A673 (cell line): ENCODE measurements around the gene SPATA33. TPM values are rescaled to one million over a fixed set of nuclear protein-coding genes. Genes with fewer than 3 reads are reported as not detected.
A peak's percentile ranks its signal among the peaks of the same experiment; 100 is the strongest.

Source experiments
- BruUV-seq: library from RNA; stranded (reverse); fragments of 400-500 nt; replicated peaks from 2 replicates; lab custom pipeline; 2021; lab: Mats Ljungman, UMichigan
- CTCF ChIA-PET: fragments of 300-600 bp; sonication (Branson Sonifier 250); formaldehyde crosslinking; loops from one replicate; lab custom pipeline; 2022; ENCODE audit warnings: antibody characterized with exemption; lab: Charles Lee
- POLR2A ChIA-PET: fragments of 300-600 bp; sonication (Branson Sonifier 250); formaldehyde crosslinking; loops from one replicate; lab custom pipeline; 2022; ENCODE audit warnings: antibody characterized with exemption; ENCODE audit not compliant: low non-redundant PET; lab: Charles Lee
- DNase-seq: peaks from one replicate; pipeline ENCODE4 v3.0.0-alpha.2; 2015; ENCODE audit warnings: low spot score
- H3K27ac ChIP-seq: fragments of 200-600 bp; sonication (generic); 2 replicates; pipeline ENCODE4 v1.5.1; 2016; ENCODE audit warnings: mixed run types, low read depth, mild to moderate bottlenecking, mixed read lengths, antibody characterized with exemption, low read length; ENCODE audit not compliant: poor library complexity, severe bottlenecking
- H3K27me3 ChIP-seq: fragments of 200-600 bp; sonication (generic); replicated peaks from 2 replicates; pipeline ENCODE4 v1.6.1; 2017; ENCODE audit warnings: mixed run types, low read depth, mild to moderate bottlenecking, mixed read lengths, antibody characterized with exemption, low read length; ENCODE audit not compliant: insufficient read depth, poor library complexity
- H3K36me3 ChIP-seq: fragments of 200-600 bp; sonication (generic); 2 replicates; pipeline ENCODE4 v1.6.1; 2016; ENCODE audit warnings: mixed run types, mild to moderate bottlenecking, mixed read lengths, antibody characterized with exemption, low read length; ENCODE audit not compliant: insufficient read depth, poor library complexity, severe bottlenecking
- H3K4me1 ChIP-seq: fragments of 200-600 bp; sonication (generic); 2 replicates; pipeline ENCODE4 v1.6.1; 2017; ENCODE audit warnings: mixed run types, mild to moderate bottlenecking, mixed read lengths, antibody characterized with exemption, low read length; ENCODE audit not compliant: insufficient read depth, poor library complexity, severe bottlenecking
- H3K4me3 ChIP-seq: fragments of 200-600 bp; sonication (generic); 2 replicates; pipeline ENCODE4 v1.5.1; 2016; ENCODE audit warnings: low read depth, mixed run types, mild to moderate bottlenecking, mixed read lengths, low read length; ENCODE audit not compliant: poor library complexity, severe bottlenecking
- H3K9me3 ChIP-seq: fragments of 200-600 bp; sonication (generic); 2 replicates; pipeline ENCODE4 v1.6.1; 2016; ENCODE audit warnings: mixed run types, low read depth, mild to moderate bottlenecking, mixed read lengths, antibody characterized with exemption, low read length; ENCODE audit not compliant: poor library complexity, severe bottlenecking
- CTCF ChIP-seq: fragments of 300-800, 200-600 bp; sonication (generic); conservative IDR thresholded peaks from 2 replicates; pipeline ENCODE4 v1.5.1; 2017; ENCODE audit warnings: low read depth, mild to moderate bottlenecking, antibody characterized with exemption, low read length, moderate library complexity, mixed read lengths
- EZH2 ChIP-seq: fragments of 200-600 bp; sonication (generic); IDR thresholded peaks from 2 replicates; pipeline ENCODE4 v1.6.1; 2017; ENCODE audit warnings: borderline replicate concordance, low read depth, mild to moderate bottlenecking, mixed read lengths, antibody characterized with exemption, low read length; ENCODE audit not compliant: poor library complexity, severe bottlenecking
- intact Hi-C: fragments of 100-400 bp; cut with micrococcal nuclease; formaldehyde crosslinking; loops from one replicate; pipeline ENCODE4 v1.10.0; 2022; ENCODE audit not compliant: unreplicated experiment
- total RNA-seq: library from RNA; stranded (reverse); gene quantifications from 2 replicates; pipeline ENCODE4 v1.2.3, GENCODE V29; 2021

Gene SPATA33
- total RNA-seq, 1 experiment from 2014 or later = 46.7 TPM

GRCh38 chr16:89700649-89701424 is 43.2 kb downstream of the SPATA33 start:
- CTCF ChIA-PET = interaction anchor here (1.0 kb wide), 1 partner anchor 160 kb away, joined by 3 read pairs; no protein-coding TSS in a partner anchor
- intact Hi-C loops = loop anchor here (10.0 kb wide), 2 partner anchors 164 to 214 kb away; partner anchors contain the start of gene MC1R
- POLR2A ChIA-PET = interaction anchor here (0.6 to 0.7 kb wide), 2 partner anchors 12 to 85 kb away, joined by 3 read pairs; no protein-coding TSS in a partner anchor
- Histone ChIP-seq H3K27me3 (no peaks in the 10 kb centered on the region), H3K9me3 (no peaks in the 10 kb centered on the region), H3K4me1 (peaks cover 10% of the 10 kb centered on the region), H3K36me3 (peaks cover 23% of the 10 kb centered on the region), H3K27ac (peak overlapping the region; percentile 76), H3K4me3 (peak overlapping the region; percentile 80)
- DNase-seq = peak; percentile 71
- no TSS peak for BruUV-seq
- no peak for TF ChIP-seq EZH2
- TF ChIP-seq CTCF = peak; percentile 41

GRCh38 chr16:89701425-89702406 is 44.1 kb downstream of the SPATA33 start, which contains the start of gene SPATA2L:
SPATA2L (minus strand) TSS chr16:89701705; CDS start chr16:89701232, 473 bp downstream.
- intact Hi-C loops = loop anchor here (10.0 kb wide), 2 partner anchors 163 to 213 kb away; partner anchors contain the start of gene MC1R

More at GRCh38 chr16:89701425-89702406, 44.1 kb downstream of the SPATA33 start, which contains the start of gene SPATA2L:
- BruUV-seq = no TSS peak
- CTCF ChIA-PET = no interaction called here
- POLR2A ChIA-PET = no interaction called here
- Histone ChIP-seq H3K27me3 (no peaks in the 10 kb centered on the region), H3K36me3 (peaks cover 18% of the 10 kb centered on the region), H3K4me1 (peaks cover 10% of the 10 kb centered on the region), H3K4me3 (peak within 1 kb of the TSS; percentile 80), H3K27ac (peak within 1 kb of the TSS; percentile 76), H3K9me3 (no peaks in the 10 kb centered on the region)
- DNase-seq = peak; percentile 97
- no peak for TF ChIP-seq EZH2
- TF ChIP-seq CTCF = no peak; the same call in 1 of the 2 replicates
